PFSK-1 (cell line): ENCODE results near the gene MTERF4.

Source experiments
- FOXP2 ChIP-seq: optimal IDR thresholded peaks from 2 replicates; pipeline ENCODE3; 2011; ENCODE audit warnings: borderline replicate concordance, control low read depth, inconsistent platforms; ENCODE audit not compliant: insufficient read depth; ENCODE audit errors: extremely low read length, extremely low read depth
- POLR2AphosphoS5 ChIP-seq: IDR thresholded peaks from 2 replicates; pipeline ENCODE4 v1.6.1; 2012; ENCODE audit warnings: low read depth, mild to moderate bottlenecking, control low read depth, low read length, moderate library complexity
- REST ChIP-seq, 2 experiments: IDR thresholded peaks; 2 replicates each; pipeline versions ENCODE4 v1.6.1 to v1.8.0; 2011 to 2012; ENCODE audit warnings: low read depth in 2 of 2, low read length in 2 of 2, control low read depth in 1 of 2, inconsistent platforms in 1 of 2, mild to moderate bottlenecking in 1 of 2, moderate library complexity in 1 of 2; ENCODE audit not compliant: insufficient read depth in 1 of 2
- SIN3A ChIP-seq: IDR thresholded peaks from 2 replicates; pipeline ENCODE4 v1.6.1; 2012; ENCODE audit warnings: mild to moderate bottlenecking, low read length, moderate library complexity, borderline replicate concordance; ENCODE audit not compliant: insufficient read depth
- TAF1 ChIP-seq: IDR thresholded peaks from 2 replicates; pipeline ENCODE4 v1.6.1; 2012; ENCODE audit warnings: low read length, control low read depth, borderline replicate concordance; ENCODE audit not compliant: insufficient read depth

MTERF4 gene

DNA sequence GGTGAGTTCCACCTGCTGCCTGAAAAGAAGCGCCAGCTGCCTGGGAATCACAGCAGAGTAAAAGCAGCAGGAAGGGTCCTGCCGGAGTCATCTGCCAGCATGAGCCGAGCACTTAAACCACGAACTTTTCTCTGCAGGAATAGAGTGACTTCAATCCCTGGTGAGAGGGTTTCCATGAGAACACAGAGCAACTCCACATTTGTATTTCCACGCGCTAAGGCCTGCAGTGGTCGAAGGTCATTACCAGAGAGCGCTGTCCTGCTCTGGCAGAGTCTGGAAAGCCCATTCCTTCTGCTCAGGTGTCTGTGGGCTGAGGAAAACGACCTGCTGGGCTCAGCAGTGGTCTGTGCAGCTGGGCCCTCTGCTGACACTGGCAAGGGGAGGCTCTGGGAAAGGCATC is 40.5 kb upstream of the MTERF4 start:
- no peak for TF ChIP-seq SIN3A
- TF ChIP-seq POLR2AphosphoS5 = no peak
- no peak for TF ChIP-seq FOXP2
- TF ChIP-seq TAF1 = no peak
- TF ChIP-seq REST (IDR thresholded peaks at IDR 0.05; ENCODE audit: insufficient read depth in 1 of 2, low read depth in 2 of 2, low read length in 2 of 2) = no peak

GRCh38 chr2:241142063-241142462 is 40.0 kb upstream of the MTERF4 start:
- TF ChIP-seq POLR2AphosphoS5 = no peak
- TF ChIP-seq REST (IDR thresholded peaks at IDR 0.05; ENCODE audit: insufficient read depth in 1 of 2, low read depth in 2 of 2, low read length in 2 of 2) = no peak
- TF ChIP-seq SIN3A = no peak
- no peak for TF ChIP-seq FOXP2
- no peak for TF ChIP-seq TAF1

DNA sequence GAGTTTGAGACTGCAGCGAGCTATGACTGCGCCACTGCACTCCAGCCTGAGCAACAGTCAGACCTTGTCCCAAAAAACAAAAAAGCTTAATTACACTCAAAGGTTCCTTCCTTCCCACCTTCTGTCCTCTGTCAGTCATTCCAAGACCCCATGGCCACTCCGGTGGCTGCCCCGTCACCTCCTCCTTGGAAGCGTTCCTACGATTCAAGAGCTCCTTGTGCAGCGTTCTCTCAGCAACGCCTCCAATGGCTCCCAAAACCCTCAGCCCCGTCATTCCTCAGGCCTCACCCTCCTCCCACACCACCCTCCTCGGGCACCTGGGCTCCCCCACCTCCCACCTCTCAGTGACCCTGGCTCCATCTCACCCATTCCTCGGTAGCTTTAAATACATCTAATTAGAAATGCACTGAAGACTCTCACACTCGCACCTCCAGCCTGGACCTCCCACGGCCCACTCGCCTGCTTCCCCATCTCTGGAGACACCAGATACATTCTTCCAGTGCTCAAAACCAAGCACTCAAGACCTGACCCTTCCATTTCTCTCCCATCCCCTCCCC is 39.2 kb upstream of the MTERF4 start:
- no peak for TF ChIP-seq REST (IDR thresholded peaks at IDR 0.05; ENCODE audit: insufficient read depth in 1 of 2, low read depth in 2 of 2, low read length in 2 of 2)
- TF ChIP-seq POLR2AphosphoS5 = no peak
- TF ChIP-seq TAF1 = no peak
- no peak for TF ChIP-seq FOXP2
- no peak for TF ChIP-seq SIN3A

GRCh38 chr2:241140445-241140840 is 38.4 kb upstream of the MTERF4 start:
- TF ChIP-seq SIN3A (no peak), POLR2AphosphoS5 (no peak), TAF1 (no peak), REST (IDR thresholded peaks at IDR 0.05; ENCODE audit: insufficient read depth in 1 of 2, low read depth in 2 of 2, low read length in 2 of 2) (no peak), FOXP2 (no peak)
